ENCODE data around the gene LILRB3.

Gene LILRB3

GRCh38 chr19:54252845-54253244, 30.0 kb upstream of the LILRB3 start:
- no peaks in the 10 kb centered on the region for H3K9me2 ChIP-seq (ENCODE audit: low read depth, low read length)
- no peaks in the 10 kb centered on the region for H3F3A ChIP-seq (ENCODE audit: insufficient read depth, low read length)
- TF ChIP-seq CTCF (IDR thresholded peaks at IDR 0.05; ENCODE audit: low read length) (no peak), EZH2 (IDR thresholded peaks at IDR 0.05; ENCODE audit: borderline replicate concordance, low read length) (no peak)
- H3K9ac ChIP-seq (ENCODE audit: low read length) = no peak overlapping the region
- no peak overlapping the region for H3K4me2 ChIP-seq (ENCODE audit: low read length)
- no peaks in the 10 kb centered on the region for H3K79me2 ChIP-seq (ENCODE audit: insufficient read depth, low read length)
- H3K36me3 ChIP-seq (ENCODE audit: insufficient read depth, low read length) = no peaks in the 10 kb centered on the region
- no peaks in the 10 kb centered on the region for H3K4me1 ChIP-seq (ENCODE audit: insufficient read depth, low read length, severe bottlenecking)
- no peak overlapping the region for H2AFZ ChIP-seq (ENCODE audit: low read length)
- no peak overlapping the region for H3K4me3 ChIP-seq (ENCODE audit: low read depth, low read length, poor library complexity, severe bottlenecking)
- no peaks in the 10 kb centered on the region for H3K9me3 ChIP-seq (ENCODE audit: low read length)
- H3K27ac ChIP-seq (ENCODE audit: low read depth, low read length, poor library complexity, severe bottlenecking) = no peak overlapping the region
- H4K20me1 ChIP-seq (ENCODE audit: insufficient read depth, low read length) = no peaks in the 10 kb centered on the region
- H3K27me3 ChIP-seq (ENCODE audit: insufficient read depth, low read length) = peaks cover 11% of the 10 kb centered on the region; the same call in 1 of the 2 replicates

GRCh38 chr19:54252243-54252642, 29.4 kb upstream of the LILRB3 start:
- no peak overlapping the region for H3K27ac ChIP-seq (ENCODE audit: low read depth, low read length, poor library complexity, severe bottlenecking)
- no peaks in the 10 kb centered on the region for H3K36me3 ChIP-seq (ENCODE audit: insufficient read depth, low read length)
- H3K4me3 ChIP-seq (ENCODE audit: low read depth, low read length, poor library complexity, severe bottlenecking) = no peak overlapping the region
- H3K9me3 ChIP-seq (ENCODE audit: low read length) = no peaks in the 10 kb centered on the region
- H3K9ac ChIP-seq (ENCODE audit: low read length) = no peak overlapping the region
- no peak for TF ChIP-seq CTCF (IDR thresholded peaks at IDR 0.05; ENCODE audit: low read length)
- TF ChIP-seq EZH2 (IDR thresholded peaks at IDR 0.05; ENCODE audit: borderline replicate concordance, low read length) = no peak
- no peaks in the 10 kb centered on the region for H3K79me2 ChIP-seq (ENCODE audit: insufficient read depth, low read length)
- peaks cover 11% of the 10 kb centered on the region; the same call in 1 of the 2 replicates for H3K27me3 ChIP-seq (ENCODE audit: insufficient read depth, low read length)
- H2AFZ ChIP-seq (ENCODE audit: low read length) = no peak overlapping the region
- H3K4me2 ChIP-seq (ENCODE audit: low read length) = no peak overlapping the region
- H4K20me1 ChIP-seq (ENCODE audit: insufficient read depth, low read length) = no peaks in the 10 kb centered on the region
- H3K4me1 ChIP-seq (ENCODE audit: insufficient read depth, low read length, severe bottlenecking) = no peaks in the 10 kb centered on the region
- no peaks in the 10 kb centered on the region for H3F3A ChIP-seq (ENCODE audit: insufficient read depth, low read length)
- H3K9me2 ChIP-seq (ENCODE audit: low read depth, low read length) = no peaks in the 10 kb centered on the region

GRCh38 chr19:54248016-54248601, 25.3 kb upstream of the LILRB3 start:
- Histone ChIP-seq H3F3A (ENCODE audit: insufficient read depth, low read length) (no peaks in the 10 kb centered on the region), H3K4me1 (ENCODE audit: insufficient read depth, low read length, severe bottlenecking) (no peaks in the 10 kb centered on the region), H3K9me3 (ENCODE audit: low read length) (no peaks in the 10 kb centered on the region), H3K27ac (ENCODE audit: low read depth, low read length, poor library complexity, severe bottlenecking) (no peak overlapping the region), H4K20me1 (ENCODE audit: insufficient read depth, low read length) (no peaks in the 10 kb centered on the region), H3K9ac (ENCODE audit: low read length) (no peak overlapping the region), H3K9me2 (ENCODE audit: low read depth, low read length) (no peaks in the 10 kb centered on the region), H3K4me3 (ENCODE audit: low read depth, low read length, poor library complexity, severe bottlenecking) (no peak overlapping the region), H3K79me2 (ENCODE audit: insufficient read depth, low read length) (no peaks in the 10 kb centered on the region), H3K27me3 (ENCODE audit: insufficient read depth, low read length) (peaks cover 4% of the 10 kb centered on the region; the same call in 1 of the 2 replicates), H3K36me3 (ENCODE audit: insufficient read depth, low read length) (no peaks in the 10 kb centered on the region), H2AFZ (ENCODE audit: low read length) (no peak overlapping the region), H3K4me2 (ENCODE audit: low read length) (no peak overlapping the region)
- TF ChIP-seq EZH2 (IDR thresholded peaks at IDR 0.05; ENCODE audit: borderline replicate concordance, low read length) = no peak
- TF ChIP-seq CTCF (IDR thresholded peaks at IDR 0.05; ENCODE audit: low read length) = no peak
